Right lung (tissue), 5 donors: ENCODE measurements around the gene ASAP2. TPM values are rescaled to one million over a fixed set of nuclear protein-coding genes. Genes with fewer than 3 reads are reported as not detected.

Source experiments
- DNase-seq, 2 donors: peaks; one replicate each; pipeline ENCODE4 v3.0.0-alpha.2; 2013
- polyA plus RNA-seq, 5 donors: library from polyadenylated mRNA; unstranded; fragments of 120-200 nt; gene quantifications; one replicate each; pipeline versions ENCODE4 v1.2.1 to v1.2.3, GENCODE V29; 2013; ENCODE audit warnings: inconsistent platforms in 1 of 5, low replicate concordance in 1 of 5; ENCODE audit not compliant: insufficient read length in 5 of 5, insufficient read depth in 1 of 5

Gene ASAP2
- polyA plus RNA-seq, 5 donors, result 22.4 to 36.3 (median 33.7) TPM

DNA sequence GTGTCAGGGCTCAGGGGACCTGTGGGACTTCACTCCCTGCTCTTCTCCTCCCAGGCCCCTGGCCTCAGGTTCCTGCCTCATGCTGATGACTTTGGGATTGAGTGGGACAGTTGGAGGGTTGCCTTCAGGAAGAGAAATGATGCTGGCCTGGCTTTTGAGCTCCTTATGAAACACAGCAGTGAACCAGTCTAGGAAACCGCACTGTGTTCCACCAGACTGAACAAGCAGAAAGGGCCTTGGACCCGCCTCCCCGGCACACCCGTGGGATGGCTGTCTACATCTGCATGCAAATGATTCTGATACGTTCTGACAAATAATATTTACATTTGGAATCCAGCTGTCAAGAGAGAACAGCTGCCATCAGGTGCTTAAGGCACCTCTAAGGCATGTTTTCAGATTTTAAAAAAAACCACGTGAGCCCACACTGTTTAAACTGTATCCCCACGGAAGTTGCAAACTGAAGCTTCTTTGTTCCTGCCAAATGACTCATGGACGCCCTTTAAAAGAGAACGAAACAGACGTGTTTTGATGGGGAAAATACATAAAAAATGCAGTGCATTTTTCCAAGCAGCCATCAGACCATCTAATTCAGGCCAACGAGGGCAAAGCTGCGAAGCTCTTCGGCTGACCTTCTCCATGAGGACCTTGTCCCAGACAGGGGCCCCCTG lies 27.6 kb upstream of the ASAP2 start:
- peak in 1 of 2 donors; percentile 19 for DNase-seq

DNA sequence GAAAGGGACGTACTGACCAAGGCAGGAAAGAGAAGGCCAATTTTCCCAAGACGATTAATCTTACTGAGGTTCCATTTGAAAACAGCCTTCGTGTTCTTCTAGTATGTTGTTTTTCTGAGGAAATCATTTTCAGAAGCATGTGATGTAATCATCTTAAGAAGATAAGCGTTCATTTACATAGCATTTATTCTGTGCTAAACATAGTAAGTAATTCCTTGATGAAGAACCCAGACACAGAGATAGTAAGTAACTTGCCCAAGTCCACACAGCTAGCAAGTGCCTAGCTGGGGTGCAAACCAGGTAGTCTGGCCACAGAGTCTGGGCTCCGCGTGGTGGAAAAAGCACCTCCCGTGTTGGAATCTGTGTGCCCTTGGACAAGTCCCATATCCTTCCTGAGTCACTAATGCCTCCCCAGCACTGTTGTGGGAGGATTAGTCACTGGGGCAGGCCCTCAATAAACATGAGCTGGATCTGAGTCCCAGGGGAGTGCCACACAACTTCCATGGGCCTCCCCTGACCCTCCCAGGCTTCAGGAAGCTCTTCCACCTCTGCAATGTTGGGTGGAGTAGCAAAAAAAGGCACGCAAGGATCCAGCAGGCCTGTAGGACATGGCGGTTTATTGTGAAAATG lies 26.9 kb upstream of the ASAP2 start:
- no peak for DNase-seq

DNA sequence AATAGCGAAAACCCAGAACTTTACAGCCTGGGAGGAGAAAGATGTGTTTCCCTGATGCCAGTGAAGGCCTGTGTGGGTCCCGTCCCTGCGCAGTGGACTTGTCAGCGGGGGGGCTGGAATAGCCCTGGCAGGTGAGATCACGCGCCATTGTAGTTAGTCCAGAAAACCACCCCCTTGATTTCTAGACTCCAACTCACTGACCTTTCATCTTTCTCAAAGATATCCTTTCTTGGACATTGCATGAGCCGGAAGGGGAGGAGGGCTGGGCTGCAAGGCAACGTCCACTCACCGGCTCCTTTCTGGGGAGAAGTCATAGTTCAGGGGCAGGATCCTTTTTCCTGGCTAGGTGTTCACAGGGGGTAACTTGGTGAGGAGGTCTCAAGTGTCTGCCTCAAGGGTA lies 22.3 kb upstream of the ASAP2 start:
- no peak for DNase-seq

DNA sequence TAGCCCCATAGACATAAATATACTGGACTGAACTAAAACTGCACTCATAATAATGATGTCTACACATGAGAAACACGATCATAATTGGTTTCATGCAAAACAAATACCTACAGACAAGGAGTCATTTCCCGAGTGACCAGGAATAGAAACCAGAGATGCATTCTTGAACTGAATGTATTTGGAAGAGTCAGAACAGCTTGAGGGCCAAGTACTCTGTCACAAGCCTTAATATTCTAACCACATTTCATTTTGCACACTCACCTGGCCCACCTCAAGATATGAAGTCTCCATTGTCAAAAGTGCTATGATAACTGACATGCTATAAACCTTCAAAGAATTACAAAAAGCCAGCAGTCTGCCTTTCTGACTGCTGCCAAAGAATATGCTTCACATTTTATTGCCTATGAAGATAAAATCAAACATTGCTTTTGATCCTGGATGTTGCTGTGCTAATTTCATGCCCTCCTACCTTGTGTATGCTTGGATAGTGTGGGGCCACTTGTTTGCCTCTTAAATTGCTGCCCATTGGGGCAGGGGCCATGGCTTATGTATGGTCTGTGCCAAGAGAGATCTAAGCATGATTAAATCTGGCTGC lies 18.9 kb upstream of the ASAP2 start:
- DNase-seq, result no peak

DNA sequence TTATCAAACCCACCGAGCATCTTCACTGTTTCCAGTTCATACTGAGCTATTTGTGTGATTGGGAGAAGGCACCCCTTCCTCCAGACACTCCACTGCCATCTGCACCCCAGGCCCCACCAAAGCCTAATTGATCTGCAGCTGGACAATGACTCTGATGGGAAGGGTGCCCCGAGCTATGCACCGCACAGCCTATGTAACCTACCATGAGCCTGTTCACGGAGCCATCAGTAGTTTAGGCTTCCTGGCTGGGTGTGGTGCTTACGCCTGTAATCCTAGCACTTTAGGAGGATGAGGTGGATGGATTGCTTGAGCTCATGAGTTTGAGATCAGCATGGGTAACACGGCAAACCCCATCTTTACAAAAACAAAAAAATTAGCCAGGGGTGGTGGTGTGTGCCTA lies 17.8 kb upstream of the ASAP2 start:
- no peak for DNase-seq

DNA sequence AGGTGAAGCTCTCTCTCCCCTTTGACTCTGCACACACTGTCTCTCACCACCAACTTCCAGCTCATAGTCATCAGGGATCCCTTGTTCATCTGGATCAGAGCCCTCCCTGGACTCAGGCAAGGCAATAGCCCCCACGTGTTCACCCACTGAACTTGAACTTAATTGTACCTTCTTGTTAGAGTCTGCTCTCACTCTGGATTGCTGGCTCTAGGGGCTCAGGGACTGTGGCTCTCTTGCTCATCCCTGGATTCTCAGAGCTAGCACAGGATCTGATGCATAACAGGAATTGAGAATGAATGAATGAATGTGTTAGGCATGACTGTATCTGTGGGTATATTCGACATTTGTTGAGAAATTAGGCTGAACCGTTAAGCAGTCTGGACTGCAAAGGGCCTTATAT lies 16.7 kb upstream of the ASAP2 start:
- DNase-seq, result no peak

DNA sequence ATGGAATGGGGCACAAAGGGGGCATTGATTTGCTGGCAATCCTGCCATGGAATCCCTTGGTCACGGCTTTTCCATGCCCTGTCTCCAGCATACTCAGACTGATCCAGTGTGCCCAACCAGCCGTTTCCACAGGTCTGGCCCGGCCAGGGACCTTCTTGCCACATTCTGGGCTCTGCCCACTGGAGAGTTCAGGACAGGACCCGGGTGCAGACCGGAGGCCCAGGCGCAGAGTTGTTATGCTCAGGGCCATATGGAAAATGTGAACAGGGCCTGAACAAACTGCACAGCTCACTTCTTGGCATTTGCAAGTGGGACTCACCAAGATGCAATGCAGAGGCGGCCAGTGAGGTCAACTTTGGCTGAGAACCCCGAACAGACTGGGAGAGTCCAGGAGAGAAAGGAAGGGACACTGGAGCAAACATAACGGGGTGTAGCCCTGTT lies 15.6 kb upstream of the ASAP2 start:
- peak in 1 of 2 donors; percentile 24 for DNase-seq

DNA sequence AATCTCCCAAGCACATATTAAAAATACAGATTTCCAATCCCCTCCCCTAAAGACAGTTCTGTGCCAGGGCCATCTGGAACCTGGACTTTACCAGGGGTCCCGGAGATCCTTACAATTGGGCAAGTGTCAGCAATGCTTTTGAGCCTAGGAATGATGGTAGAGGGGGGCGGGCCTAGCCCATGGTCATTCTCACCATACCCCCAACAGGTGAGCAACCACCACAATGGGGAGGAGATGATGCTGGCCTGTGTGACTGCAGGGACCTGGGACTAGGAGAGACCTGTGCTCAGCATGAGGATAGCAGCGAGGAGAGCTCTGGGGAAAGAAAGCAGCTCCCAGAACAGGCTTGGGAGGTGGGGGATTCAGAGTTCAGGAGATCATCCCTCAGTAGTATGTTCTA lies 13.9 kb upstream of the ASAP2 start:
- DNase-seq, result no peak

DNA sequence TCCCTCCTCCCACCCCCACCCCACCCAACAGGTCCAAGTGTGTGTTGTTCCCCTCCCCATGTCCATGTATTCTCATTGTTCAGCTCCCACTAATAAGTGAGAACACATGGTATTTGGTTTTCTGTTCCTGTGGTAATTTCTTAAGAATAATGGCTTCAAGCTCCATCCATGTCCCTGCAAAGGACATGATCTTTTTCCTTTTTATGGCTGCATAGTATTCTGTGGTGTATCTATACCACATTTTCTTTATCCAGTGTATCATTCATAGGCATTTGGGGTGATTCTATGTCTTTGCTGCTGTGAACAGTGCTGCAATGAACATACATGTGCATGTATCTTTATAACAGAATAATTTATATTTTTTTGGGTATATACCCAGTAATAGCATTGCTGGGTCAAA lies 12.3 kb upstream of the ASAP2 start:
- no peak for DNase-seq

DNA sequence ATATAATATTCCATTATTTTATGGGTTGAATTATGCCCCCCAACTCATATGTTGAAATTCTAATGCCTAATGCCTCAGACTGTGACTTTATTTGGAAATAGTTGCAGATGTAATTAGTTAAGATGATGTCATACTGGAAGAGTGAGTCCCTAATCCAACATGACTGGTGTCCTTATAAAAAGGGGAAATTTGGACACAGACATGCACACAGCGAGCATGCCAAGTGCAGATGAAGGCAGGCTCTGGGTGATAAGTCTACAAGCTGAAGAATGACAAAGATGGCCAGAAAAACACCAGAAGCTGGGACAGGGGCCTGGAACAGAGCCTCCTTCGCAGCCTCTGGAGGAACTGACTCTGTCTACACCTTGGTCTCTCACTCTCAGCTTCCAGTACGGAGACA lies 10.0 kb upstream of the ASAP2 start:
- no peak for DNase-seq

DNA sequence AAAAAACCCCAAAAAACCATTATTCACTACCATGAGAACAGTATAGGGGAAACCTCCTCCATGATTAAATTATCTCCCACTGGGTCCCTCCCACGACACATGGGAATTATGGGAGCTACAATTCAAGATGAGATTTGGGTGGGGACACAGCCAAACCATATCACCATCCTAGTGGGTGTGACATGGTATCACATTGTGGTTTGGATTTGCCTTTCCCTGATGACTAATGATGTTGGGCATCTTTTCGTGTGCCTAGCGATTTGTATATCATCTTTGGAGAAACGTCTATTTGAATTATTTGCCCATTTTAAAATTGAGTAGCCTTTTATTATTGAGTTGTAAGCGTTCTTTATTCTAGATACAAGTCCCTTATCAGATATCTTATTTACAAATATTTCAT lies 8.7 kb upstream of the ASAP2 start:
- DNase-seq, result no peak

DNA sequence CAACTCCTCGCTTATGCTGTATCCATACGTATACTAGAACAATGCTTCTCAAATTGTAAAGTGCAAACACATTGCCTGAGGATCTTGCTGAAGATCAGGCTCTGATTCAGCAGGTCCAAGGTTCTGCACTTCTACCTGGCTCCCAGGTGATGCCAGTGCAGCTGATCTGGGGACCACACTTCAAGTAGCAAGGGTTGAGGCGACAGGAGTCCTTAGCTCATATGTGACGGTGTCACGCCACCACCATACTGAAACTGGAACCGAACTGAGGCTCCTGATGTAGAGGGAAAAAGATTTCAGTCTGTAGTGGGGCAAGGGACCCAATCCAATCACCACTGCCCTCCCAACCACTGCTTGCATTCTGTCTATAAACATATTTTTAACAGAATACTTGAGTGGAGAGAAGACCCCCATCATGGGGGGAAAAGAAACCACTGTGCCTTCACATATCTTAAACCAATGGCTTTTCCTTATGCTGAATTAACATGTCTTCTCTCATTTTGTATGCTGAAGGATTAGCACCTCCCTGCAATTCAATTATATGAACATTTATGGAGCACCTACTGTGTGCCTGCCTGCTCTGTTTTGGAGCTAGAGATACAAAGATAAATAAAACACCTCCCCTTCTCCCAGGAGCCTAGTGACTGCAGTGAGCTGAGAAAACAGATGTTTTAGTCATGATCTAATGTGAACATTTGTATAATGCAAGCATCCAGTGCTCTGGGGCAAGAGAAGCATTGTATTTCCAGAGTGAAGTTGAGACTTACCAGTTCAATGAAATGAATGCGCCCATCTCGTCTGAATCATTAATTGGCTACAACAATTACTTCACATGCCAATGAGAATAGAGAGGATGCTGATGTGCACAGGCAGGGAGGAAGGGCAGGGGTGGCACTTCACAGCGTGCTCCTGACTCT lies 6.6 kb upstream of the ASAP2 start:
- no peak for DNase-seq

DNA sequence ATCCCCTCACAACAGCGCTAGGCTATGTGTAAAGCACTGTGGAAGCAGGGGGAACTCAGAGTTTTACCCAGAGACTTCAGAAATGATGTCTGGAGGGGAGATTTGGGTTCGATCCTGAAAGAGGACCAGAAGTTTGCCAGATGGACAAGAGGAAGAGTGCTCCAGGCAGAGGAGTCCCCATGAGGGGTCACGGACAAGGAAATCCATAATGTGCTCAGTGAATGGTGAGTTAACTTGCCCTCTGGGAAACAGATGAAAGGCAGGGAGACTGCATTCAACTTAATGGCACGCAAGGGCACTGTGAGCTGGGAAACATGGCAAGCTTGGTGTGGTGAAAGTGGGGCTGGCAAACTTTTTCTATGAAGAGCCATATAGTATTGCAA lies 6.0 kb upstream of the ASAP2 start:
- DNase-seq, result no peak

DNA sequence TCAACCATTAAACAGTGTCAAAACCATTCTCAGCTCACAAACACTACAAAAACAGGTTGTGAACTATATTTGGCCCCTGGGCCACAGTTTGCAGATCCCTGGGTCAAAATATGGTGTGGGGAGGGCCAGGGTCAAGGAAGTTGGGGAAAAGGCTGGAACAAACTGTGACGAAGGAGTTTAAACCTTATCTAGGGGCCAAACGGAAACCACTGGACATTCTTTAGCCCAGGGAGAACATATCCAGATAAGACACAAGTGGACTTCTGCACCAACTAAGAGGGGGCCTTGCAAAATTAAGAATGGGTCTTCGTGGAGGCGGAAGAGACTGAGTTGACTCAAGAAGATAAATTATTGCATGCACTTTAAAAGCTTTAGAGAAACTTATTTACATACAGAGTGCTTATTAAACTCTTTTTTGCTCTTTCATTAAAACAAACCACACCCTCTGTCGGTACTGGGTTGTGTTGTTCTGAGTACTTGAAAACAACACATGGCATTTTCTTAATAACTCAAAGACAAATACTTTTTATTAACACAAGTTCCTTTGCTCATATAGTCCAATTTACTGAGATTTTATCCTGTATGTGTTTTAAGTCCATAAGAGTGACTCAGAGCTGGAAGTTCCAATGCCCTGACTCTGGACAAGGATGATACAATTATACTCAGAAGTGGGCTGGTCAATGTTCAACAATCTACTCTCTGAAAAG lies 5.3 kb upstream of the ASAP2 start:
- DNase-seq, result no peak

DNA sequence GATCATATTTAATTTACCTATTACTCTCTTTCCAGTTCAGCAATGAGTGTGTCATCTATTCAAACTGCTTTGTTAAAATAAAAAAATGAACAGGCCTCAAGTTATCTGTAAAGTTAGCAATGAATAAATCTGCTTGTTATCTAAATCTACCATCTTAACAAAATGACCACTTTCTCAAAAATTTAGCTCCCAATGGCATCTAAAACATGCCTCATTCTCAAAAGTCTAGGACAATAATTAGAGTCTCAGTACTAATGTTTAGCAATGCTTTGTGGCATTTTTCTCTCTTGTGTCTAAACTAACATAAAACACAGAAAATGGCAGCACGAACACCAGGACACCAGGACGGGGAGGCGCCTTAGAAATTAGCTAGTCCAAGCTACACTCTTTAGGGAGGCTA lies 3.6 kb upstream of the ASAP2 start:
- DNase-seq, result no peak

DNA sequence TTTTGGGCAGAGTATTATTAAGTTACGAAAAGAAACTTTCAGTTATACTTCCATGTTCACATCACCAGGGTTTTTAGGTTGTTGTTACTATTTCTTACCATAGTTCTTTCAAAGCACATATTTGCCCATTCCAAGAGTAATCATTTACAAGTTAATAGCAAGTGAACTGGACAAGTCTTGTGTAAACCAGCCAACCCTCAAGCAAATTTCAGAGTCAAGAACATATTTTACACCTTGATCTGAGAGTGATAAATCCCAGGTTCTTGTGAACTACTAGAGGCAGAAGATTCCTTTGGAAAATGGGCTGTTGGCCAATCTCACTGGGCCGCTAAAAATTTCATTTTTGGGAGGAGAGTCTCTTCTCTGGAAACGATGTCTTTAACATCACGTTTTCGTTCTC lies 2.7 kb upstream of the ASAP2 start:
- no peak for DNase-seq

DNA sequence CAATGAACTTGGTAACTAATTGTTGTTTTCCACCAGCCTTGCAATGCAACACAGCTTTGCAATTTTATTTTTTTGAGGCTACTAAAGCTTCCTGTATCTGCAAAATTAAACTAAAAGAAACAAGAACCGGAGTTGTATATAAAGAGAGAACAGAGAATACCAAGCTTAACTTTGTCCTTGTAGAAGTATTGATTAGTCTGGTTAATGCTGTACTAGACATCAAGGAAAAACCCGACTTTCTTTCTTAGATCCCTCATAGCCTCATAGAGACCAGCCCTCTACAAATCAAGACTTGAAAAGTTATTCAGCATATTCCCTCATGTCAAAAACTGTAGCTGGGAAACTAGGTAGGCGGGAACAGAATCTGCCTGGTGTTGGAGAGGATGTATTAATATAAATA lies 1.7 kb upstream of the ASAP2 start:
- no peak for DNase-seq

DNA sequence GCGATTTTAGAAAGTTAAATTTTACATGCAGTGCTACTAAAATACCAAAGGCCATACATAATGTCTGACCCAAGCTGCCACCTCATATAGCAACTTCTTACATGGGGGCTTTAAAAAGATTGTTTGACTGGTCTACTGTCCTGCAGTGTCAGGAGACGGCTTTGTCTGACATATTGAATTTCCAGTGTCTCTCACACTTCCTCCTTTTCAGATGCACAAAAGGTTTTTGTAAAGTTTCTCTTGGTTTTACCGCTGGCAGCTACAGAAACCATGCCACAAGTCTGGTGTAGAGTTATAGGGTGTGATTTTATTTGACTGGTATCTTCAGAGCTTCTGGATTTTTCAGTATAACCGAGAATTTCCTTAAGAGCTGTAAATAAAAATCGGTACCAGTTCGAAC lies 1.1 kb upstream of the ASAP2 start:
- DNase-seq, result no peak

DNA sequence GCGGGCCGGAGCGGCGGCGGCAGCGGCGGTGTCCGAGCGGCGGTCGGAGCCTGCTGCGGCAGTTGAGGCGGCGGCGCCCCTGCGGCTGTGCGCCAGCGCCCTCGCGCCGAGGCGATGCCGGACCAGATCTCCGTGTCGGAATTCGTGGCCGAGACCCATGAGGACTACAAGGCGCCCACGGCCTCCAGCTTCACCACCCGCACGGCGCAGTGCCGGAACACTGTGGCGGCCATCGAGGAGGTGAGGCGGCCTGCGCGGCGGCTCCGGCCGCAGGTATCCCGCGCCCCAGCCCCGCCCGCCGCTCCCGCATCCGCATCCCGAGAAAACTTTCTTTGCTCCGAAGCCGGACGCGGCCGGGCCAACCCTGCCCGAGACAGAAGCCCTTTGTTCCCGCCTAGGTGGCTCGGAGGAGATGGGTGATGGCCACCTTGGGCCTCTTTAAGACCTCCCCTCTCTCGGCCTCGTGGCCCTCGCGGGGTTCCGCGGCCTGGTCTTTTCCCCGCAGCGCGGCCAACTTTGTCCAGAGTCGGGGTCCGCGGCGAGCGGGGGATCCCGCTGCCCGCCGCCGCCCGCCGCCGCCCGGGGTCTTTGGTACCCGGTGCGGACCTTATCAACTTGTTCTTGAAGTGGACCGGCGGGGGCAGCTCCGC lies 504 bp downstream of the ASAP2 start:
- no peak for DNase-seq

DNA sequence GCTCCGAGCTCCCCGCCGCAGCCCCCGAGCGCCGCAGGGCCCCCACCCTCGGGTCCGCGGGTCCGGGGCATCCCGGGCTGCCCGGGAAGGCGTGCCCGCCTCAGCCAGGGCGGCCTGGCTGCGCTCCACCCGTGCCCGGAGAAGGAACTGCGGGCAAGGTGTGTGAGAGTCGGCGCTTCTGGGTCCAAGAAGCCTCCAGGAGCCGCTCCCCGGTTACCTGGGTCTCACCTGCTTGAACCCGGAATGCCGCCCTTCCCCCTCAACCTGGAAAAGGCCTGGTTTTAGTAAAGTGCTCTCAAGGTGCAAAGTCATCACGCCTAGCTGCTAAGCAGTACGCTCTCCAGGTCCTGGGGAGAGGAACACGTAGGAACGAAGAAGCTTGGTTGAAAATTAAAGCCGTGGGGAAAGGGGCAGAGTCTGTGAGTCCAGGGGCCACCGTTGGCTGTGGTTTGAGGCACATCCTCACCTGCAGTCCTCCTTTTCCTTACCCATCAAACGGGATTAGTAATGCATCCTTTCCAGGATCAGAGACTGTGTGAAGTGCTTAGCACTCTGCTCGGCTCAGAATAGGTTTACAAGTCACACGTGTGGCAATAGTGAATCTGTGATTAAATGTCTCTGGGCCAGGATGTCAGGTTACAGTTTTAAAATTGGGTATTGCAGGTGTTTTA lies 1.2 kb downstream of the ASAP2 start:
- no peak for DNase-seq

DNA sequence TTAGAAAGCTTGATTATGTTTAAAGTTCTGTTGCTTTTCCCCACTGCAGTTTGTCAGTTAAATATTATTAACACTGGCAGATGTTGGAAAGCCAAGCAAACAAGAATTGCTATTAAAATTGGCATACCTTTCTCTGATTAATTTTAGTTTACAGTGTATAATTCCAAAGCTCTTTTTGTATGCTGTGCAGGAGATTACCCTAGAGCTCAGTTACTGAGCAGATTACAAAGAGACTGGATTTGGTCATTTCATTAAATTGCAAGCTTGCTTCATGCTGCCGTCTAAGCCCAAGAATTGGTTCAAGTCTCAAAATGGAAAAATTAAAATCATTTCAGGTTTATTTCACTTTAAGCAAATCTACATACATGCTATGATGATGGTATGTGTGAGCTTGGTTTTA lies 2.3 kb downstream of the ASAP2 start:
- no peak for DNase-seq
